K562 (cell line): ENCODE data around the gene PSORS1C2. TPM values are rescaled to one million over a fixed set of nuclear protein-coding genes. Genes with fewer than 3 reads are reported as not detected.

ENCODE experiments used
- ATAC-seq: fragments of 200-7000 bp; cut with Tn5 transposase; 3 replicates; pipeline ENCODE4 v1.9.1; 2020; ENCODE audit warnings: moderate library complexity
- BruUV-seq: library from RNA; stranded (reverse); fragments of 400-500 nt; replicated peaks from 2 replicates; lab custom pipeline; 2021; lab: Mats Ljungman, UMichigan
- CTCF ChIA-PET: fragments of 300-600 bp; formaldehyde crosslinking; extraction: SDS; loops from one replicate; lab custom pipeline; 2021; ENCODE audit warnings: low intra/inter-chr PET ratio; lab: Yijun Ruan, JAX
- POLR2A ChIA-PET: fragments of 300-600, 350-650 bp; sonication (Branson Sonifier 250); formaldehyde crosslinking; extraction: SDS; loops from one replicate; lab custom pipeline; 2021; ENCODE audit warnings: antibody characterized with exemption, inconsistent platforms; lab: Yijun Ruan, JAX
- DNase-seq, 4 experiments: peaks; one replicate each; pipeline versions ENCODE4 v3.0.0 to v3.0.0-alpha.2; 2011 to 2018; ENCODE audit warnings: low spot score in 3 of 4, mixed read lengths in 3 of 4; ENCODE audit errors: extremely low read depth in 1 of 4
- FAIRE-seq: peaks from 2 replicates; lab custom pipeline; 2011; peaks lifted over from hg19 to GRCh38; lab: Jason Lieb, UNC
- H2AFZ ChIP-seq: 2 replicates; pipeline ENCODE4 v1.6.0; 2011; ENCODE audit warnings: low read depth, low read length, control low read depth, inconsistent platforms
- H3K27ac ChIP-seq: fragments of 200-600 bp; 3 replicates; pipeline ENCODE4 v1.8.0; 2011; ENCODE audit warnings: low read depth, mild to moderate bottlenecking, control low read depth, inconsistent platforms, low read length, moderate library complexity, mixed read lengths; ENCODE audit errors: extremely low read depth
- H3K27me3 ChIP-seq, 2 experiments: fragments of 300-600 bp in 1 of 2; 2 replicates in 1 of 2; 3 replicates in 1 of 2; pipeline versions ENCODE4 v1.6.0 to v1.8.0; 2011; ENCODE audit warnings: inconsistent platforms in 2 of 2, low read length in 2 of 2, mild to moderate bottlenecking in 1 of 2, mixed read lengths in 1 of 2, moderate library complexity in 1 of 2; ENCODE audit not compliant: control insufficient read depth in 2 of 2, insufficient read depth in 2 of 2
- H3K36me3 ChIP-seq: fragments of 300-600 bp; 3 replicates; pipeline ENCODE4 v1.8.0; 2011; ENCODE audit warnings: mild to moderate bottlenecking, low read length, inconsistent platforms; ENCODE audit not compliant: control insufficient read depth, insufficient read depth
- H3K4me1 ChIP-seq, 2 experiments: fragments of 200-600 bp in 1 of 2; replicated peaks in 1 of 2; 2 replicates in 1 of 2; 3 replicates in 1 of 2; pipeline versions ENCODE4 v1.5.1 to v1.8.0; 2011; ENCODE audit warnings: inconsistent platforms in 2 of 2, low read length in 2 of 2, mild to moderate bottlenecking in 1 of 2, mixed read lengths in 1 of 2, moderate library complexity in 1 of 2; ENCODE audit not compliant: control insufficient read depth in 2 of 2, insufficient read depth in 2 of 2
- H3K4me2 ChIP-seq: 2 replicates; pipeline ENCODE4 v1.6.1; 2011; ENCODE audit warnings: low read length, control low read depth, inconsistent platforms, mixed read lengths; ENCODE audit not compliant: insufficient read depth
- H3K4me3 ChIP-seq: fragments of 200-600 bp; sonication (generic), shearing (Covaris generic); 2 replicates; pipeline ENCODE4 v1.5.1; 2016; ENCODE audit warnings: control low read depth, inconsistent platforms
- H3K79me2 ChIP-seq: fragments of 200-600 bp; 3 replicates; pipeline ENCODE4 v1.8.0; 2011; ENCODE audit warnings: low read length, inconsistent platforms; ENCODE audit not compliant: control insufficient read depth, insufficient read depth
- H3K9ac ChIP-seq, 2 experiments: 2 replicates each; pipeline versions ENCODE4 v1.6.0 to v1.6.1; 2011; ENCODE audit warnings: low read depth in 2 of 2, low read length in 2 of 2, control low read depth in 1 of 2, inconsistent platforms in 1 of 2, mild to moderate bottlenecking in 1 of 2, mixed read lengths in 1 of 2; ENCODE audit not compliant: insufficient read depth in 1 of 2
- H3K9me1 ChIP-seq: one replicate; pipeline ENCODE4 v1.6.0; 2011; ENCODE audit warnings: inconsistent platforms, mild to moderate bottlenecking, low read length, moderate library complexity; ENCODE audit not compliant: control insufficient read depth, insufficient read depth
- H3K9me3 ChIP-seq: replicated peaks from 2 replicates; pipeline ENCODE4 v1.5.1; 2011; ENCODE audit warnings: low read depth, low read length, inconsistent platforms; ENCODE audit not compliant: control insufficient read depth, insufficient read depth
- H4K20me1 ChIP-seq: replicated peaks from 2 replicates; pipeline ENCODE4 v1.6.1; 2011; ENCODE audit warnings: low read length, inconsistent platforms, mixed read lengths; ENCODE audit not compliant: control insufficient read depth, insufficient read depth
- KDM1A ChIP-seq, 2 experiments: fragments of 450-650 bp; IDR thresholded peaks; 2 replicates each; pipeline ENCODE4 v1.6.1; 2016; ENCODE audit warnings: mild to moderate bottlenecking in 2 of 2
- whole genome bisulfite sequencing: fragments of 100-300 bp; shearing (Covaris generic); methylation state at CpG from one replicate; pipeline ENCODE4 v1.1.6; 2016; ENCODE audit warnings: low coverage, mixed read lengths; ENCODE audit not compliant: insufficient coverage; ENCODE audit errors: missing lambda C conversion rate; 5-methylcytosine and 5-hydroxymethylcytosine counted together
- in situ Hi-C: fragments of 300-500 bp; cut with MboI; formaldehyde crosslinking; loops from 4 replicates; pipeline ENCODE4 v1.15.0; 2018; ENCODE audit warnings: inconsistent platforms, mixed read lengths
- intact Hi-C: fragments of 100-400 bp; cut with micrococcal nuclease; formaldehyde crosslinking; loops from 2 replicates; pipeline ENCODE4 v1.14.2; 2022
- polyA plus RNA-seq, 8 experiments: library from polyadenylated mRNA; depleted of rRNA in 4 of 8; stranded (reverse) in 5 of 8; unstranded in 3 of 8; fragments of >200 nt; fragmentation: Nextera tagmentation in 2 of 8; fragmentation: Illumina TruSeq in 1 of 8; extraction: Ambion mirVana in 2 of 8; extraction: Trizol in 1 of 8; gene quantifications; 2 replicates each; pipeline versions ENCODE4 v1.2.1 to v1.2.3, GENCODE V29; 2011 to 2014; ENCODE audit warnings: inconsistent platforms in 1 of 8, missing spikeins in 1 of 8
- total RNA-seq, 7 experiments: library from RNA; depleted of rRNA in 6 of 7; stranded (reverse); fragments of >200 nt in 6 of 7; fragmentation: Illumina TruSeq in 2 of 7; extraction: Trizol in 2 of 7; gene quantifications; 2 replicates each; pipeline versions ENCODE4 v1.2.1 to v1.2.3, GENCODE V29; 2011 to 2021; ENCODE audit warnings: low replicate concordance in 1 of 7
- TF ChIP-seq, protein P1 (sequence below): fragments of 450-650 bp; IDR thresholded peaks from 2 replicates; pipeline ENCODE4 v1.7.1; 2018; ENCODE audit warnings: mild to moderate bottlenecking, low read depth; ENCODE audit not compliant: partially characterized antibody

The PSORS1C2 gene
- total and polyA plus RNA-seq, 9 of the 15 experiments (the other 6 are each of a cell fraction or from before 2014, with no cell fraction given): not detected

GRCh38 chr6:31111712-31112111, 27.2 kb downstream of the PSORS1C2 start:
- TF ChIP-seq KDM1A (IDR thresholded peaks at IDR 0.05): no peak
- TF ChIP-seq, protein P1, sequence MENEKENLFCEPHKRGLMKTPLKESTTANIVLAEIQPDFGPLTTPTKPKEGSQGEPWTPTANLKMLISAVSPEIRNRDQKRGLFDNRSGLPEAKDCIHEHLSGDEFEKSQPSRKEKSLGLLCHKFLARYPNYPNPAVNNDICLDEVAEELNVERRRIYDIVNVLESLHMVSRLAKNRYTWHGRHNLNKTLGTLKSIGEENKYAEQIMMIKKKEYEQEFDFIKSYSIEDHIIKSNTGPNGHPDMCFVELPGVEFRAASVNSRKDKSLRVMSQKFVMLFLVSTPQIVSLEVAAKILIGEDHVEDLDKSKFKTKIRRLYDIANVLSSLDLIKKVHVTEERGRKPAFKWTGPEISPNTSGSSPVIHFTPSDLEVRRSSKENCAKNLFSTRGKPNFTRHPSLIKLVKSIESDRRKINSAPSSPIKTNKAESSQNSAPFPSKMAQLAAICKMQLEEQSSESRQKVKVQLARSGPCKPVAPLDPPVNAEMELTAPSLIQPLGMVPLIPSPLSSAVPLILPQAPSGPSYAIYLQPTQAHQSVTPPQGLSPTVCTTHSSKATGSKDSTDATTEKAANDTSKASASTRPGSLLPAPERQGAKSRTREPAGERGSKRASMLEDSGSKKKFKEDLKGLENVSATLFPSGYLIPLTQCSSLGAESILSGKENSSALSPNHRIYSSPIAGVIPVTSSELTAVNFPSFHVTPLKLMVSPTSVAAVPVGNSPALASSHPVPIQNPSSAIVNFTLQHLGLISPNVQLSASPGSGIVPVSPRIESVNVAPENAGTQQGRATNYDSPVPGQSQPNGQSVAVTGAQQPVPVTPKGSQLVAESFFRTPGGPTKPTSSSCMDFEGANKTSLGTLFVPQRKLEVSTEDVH: no peak
- peaks cover 3% of the 10 kb centered on the region; the same call in 1 of the 2 replicates for H4K20me1 ChIP-seq
- no peaks in the 10 kb centered on the region for H3K9me3 ChIP-seq
- DNase-seq (no peak), ATAC-seq (no peak), FAIRE-seq (no peak)
- BruUV-seq: no TSS peak
- in situ Hi-C loops: no loop called here
- POLR2A ChIA-PET: interaction anchor here (0.6 kb wide), 2 partner anchors 282 to 493 kb away, joined by 3 read pairs; no protein-coding TSS in a partner anchor
- no peak overlapping the region for H3K9ac ChIP-seq
- no peaks in the 10 kb centered on the region for H3K36me3 ChIP-seq
- no peak overlapping the region for H3K4me3 ChIP-seq
- H3K27me3 ChIP-seq: peaks cover 64 to 83% of the 10 kb centered on the region in 2 experiments
- H3K4me1 ChIP-seq: no peaks in the 10 kb centered on the region; a peak in 2 of 5 replicates
- H3K9me1 ChIP-seq: no peaks in the 10 kb centered on the region
- no peaks in the 10 kb centered on the region for H3K79me2 ChIP-seq
- no peak overlapping the region for H3K4me2 ChIP-seq
- H2AFZ ChIP-seq: no peak overlapping the region
- no peak overlapping the region for H3K27ac ChIP-seq
- 2% methylated on average over 13 of the region's 13 CpGs for WGBS
- CTCF ChIA-PET: no interaction called here
- intact Hi-C loops: no loop called here
